Choroid plexus epithelial cell (primary cell): Measurements from ENCODE around the gene GADD45B.
A peak's percentile ranks its signal among the peaks of the same experiment; 100 is the strongest.

Source experiments
- DNase-seq: peaks from one replicate; pipeline ENCODE4 v3.0.0-alpha.2; 2010; ENCODE audit warnings: low read depth
- H3K4me3 ChIP-seq: 2 replicates; pipeline ENCODE4 v1.5.1; 2011; ENCODE audit warnings: low read depth, mild to moderate bottlenecking, control low read depth, low read length, moderate library complexity
- CTCF ChIP-seq: conservative IDR thresholded peaks from 2 replicates; pipeline ENCODE4 v1.5.1; 2011; ENCODE audit warnings: low read depth, mild to moderate bottlenecking, control low read depth, inconsistent platforms, low read length, moderate library complexity

The GADD45B gene

DNA sequence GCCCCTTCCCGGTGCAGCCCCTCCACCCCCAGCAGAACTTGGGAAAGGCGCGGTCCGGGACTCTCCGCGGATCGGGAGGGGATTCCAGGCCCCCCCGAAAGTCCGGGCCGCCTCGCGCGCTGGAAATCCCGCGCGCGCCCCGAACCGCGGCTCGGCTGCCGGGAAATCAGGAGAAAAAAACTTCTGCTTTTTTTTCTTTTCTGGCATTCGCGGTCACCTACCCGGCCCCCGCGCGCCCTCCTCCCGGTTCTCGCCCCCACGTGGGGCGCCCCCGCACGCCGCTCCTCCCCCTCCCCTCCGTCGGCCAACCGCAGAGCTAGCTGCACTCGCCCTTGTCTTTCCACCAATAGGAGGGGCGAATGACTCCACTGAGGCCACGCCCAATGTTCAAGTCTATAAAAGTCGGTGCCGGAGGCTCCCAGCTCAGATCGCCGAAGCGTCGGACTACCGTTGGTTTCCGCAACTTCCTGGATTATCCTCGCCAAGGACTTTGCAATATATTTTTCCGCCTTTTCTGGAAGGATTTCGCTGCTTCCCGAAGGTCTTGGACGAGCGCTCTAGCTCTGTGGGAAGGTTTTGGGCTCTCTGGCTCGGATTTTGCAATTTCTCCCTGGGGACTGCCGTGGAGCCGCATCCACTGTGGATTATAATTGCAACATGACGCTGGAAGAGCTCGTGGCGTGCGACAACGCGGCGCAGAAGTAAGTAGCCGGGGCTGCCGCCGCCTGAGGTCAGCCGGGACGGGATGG, at the start of gene GADD45B:
GADD45B (plus strand) TSS at position 426 of the 749 bp plus-strand sequence; CDS start at position 658, 232 bp downstream.
- H3K4me3 ChIP-seq, result peak within 1 kb of the TSS; percentile 99
- peak; percentile 99 for DNase-seq
- TF ChIP-seq CTCF, result no peak

GRCh38 chr19:2426611-2427428, 49.1 kb upstream of the GADD45B start:
- no peak for TF ChIP-seq CTCF
- DNase-seq, result peak; percentile 35
- H3K4me3 ChIP-seq, result peak overlapping the region; percentile 95

GRCh38 chr19:2427429-2428320, 48.3 kb upstream of the GADD45B start, which contains the start of gene TIMM13:
Gene TIMM13, minus strand, starts transcription at chr19:2427586. Its CDS starts 53 bp downstream, at chr19:2427533.
- no peak for TF ChIP-seq CTCF
- DNase-seq, result peak; percentile 97
- H3K4me3 ChIP-seq, result peak within 1 kb of the TSS; percentile 95

GRCh38 chr19:2428321-2428690, 47.6 kb upstream of the GADD45B start:
- DNase-seq, result peak; percentile 40
- peak; percentile 14 for TF ChIP-seq CTCF
- H3K4me3 ChIP-seq, result peak overlapping the region; percentile 95

- DNase-seq, result no peak
- TF ChIP-seq CTCF, result no peak
- no peak overlapping the region for H3K4me3 ChIP-seq
Observed at GRCh38 chr19:2428756-2429711, 46.9 kb upstream of the GADD45B start.
